ENCODE measurements around the gene CHTOP.
"Not testable (repeated sequence)": the region's sequence is repeated elsewhere in the genome, so short reads cannot be mapped to it uniquely, and the experiment has no call there.

Gene CHTOP

GRCh38 chr1:153671628-153672353 is 37.9 kb downstream of the CHTOP start:
- peaks cover 7 to 31% (median 17%) of the 10 kb centered on the region in 4 experiments for H3K36me3 ChIP-seq (ENCODE audit: control insufficient read depth in 4 of 4, insufficient read depth in 4 of 4, low read length in 3 of 4)

GRCh38 chr1:153673511-153673910 is 39.6 kb downstream of the CHTOP start:
- POLR2A ChIA-PET: no interaction called here
- no peaks in the 10 kb centered on the region for H3K9me3 ChIP-seq (ENCODE audit: control extremely low read depth in 1 of 5, control insufficient read depth in 4 of 5, insufficient read depth in 2 of 5, low read depth in 1 of 5, low read length in 4 of 5)
- CTCF ChIA-PET: no interaction called here
- H3K4me3 ChIP-seq (ENCODE audit: control insufficient read depth in 1 of 7, extremely low read depth in 1 of 7, insufficient read depth in 4 of 7, low read depth in 2 of 7, low read length in 6 of 7): no peak overlapping the region
- peaks cover 0 to 9% (median 5%) of the 10 kb centered on the region in 5 experiments for H3K27me3 ChIP-seq (replicated peaks in 2 of 5; ENCODE audit: control insufficient read depth in 4 of 5, insufficient read depth in 5 of 5, low read length in 4 of 5)
- DNase-seq: no peak
- no peak overlapping the region for H3K27ac ChIP-seq (ENCODE audit: insufficient read depth in 1 of 2, low read depth in 1 of 2, low read length in 2 of 2, poor library complexity in 1 of 2, severe bottlenecking in 2 of 2)
- peaks cover 4 to 21% (median 17%) of the 10 kb centered on the region in 4 experiments for H3K4me1 ChIP-seq (ENCODE audit: control extremely low read depth in 1 of 4, control insufficient read depth in 4 of 4, insufficient read depth in 4 of 4, low read length in 3 of 4)
- H3K36me3 ChIP-seq (ENCODE audit: control insufficient read depth in 4 of 4, insufficient read depth in 4 of 4, low read length in 3 of 4): peaks cover 0 to 13% (median 2%) of the 10 kb centered on the region in 4 experiments
- no CpG with 5 or more reads among the region's 2 CpGs for WGBS (ENCODE audit: insufficient coverage)

More at GRCh38 chr1:153671628-153672353, 37.9 kb downstream of the CHTOP start:
- peaks cover 4 to 13% (median 10%) of the 10 kb centered on the region in 4 experiments for H3K4me1 ChIP-seq (ENCODE audit: control extremely low read depth in 1 of 4, control insufficient read depth in 4 of 4, insufficient read depth in 4 of 4, low read length in 3 of 4)
- peak overlapping the region; percentile 42 to 85 for H3K27ac ChIP-seq (ENCODE audit: insufficient read depth in 1 of 2, low read depth in 1 of 2, low read length in 2 of 2, poor library complexity in 1 of 2, severe bottlenecking in 2 of 2)
- peak; percentile 61 to 79 (median 75) for DNase-seq
- POLR2A ChIA-PET; H3K27me3 ChIP-seq (replicated peaks in 2 of 5; ENCODE audit: control insufficient read depth in 4 of 5, insufficient read depth in 5 of 5, low read length in 4 of 5); H3K9me3 ChIP-seq (ENCODE audit: control extremely low read depth in 1 of 5, control insufficient read depth in 4 of 5, insufficient read depth in 2 of 5, low read depth in 1 of 5, low read length in 4 of 5): not testable (repeated sequence)
- WGBS (ENCODE audit: insufficient coverage): 4% methylated on average over 15 of the region's 28 CpGs
- CTCF ChIA-PET: interaction anchor here (0.6 to 2.0 kb wide), 10 partner anchors 8 to 574 kb away, joined by 3 to 6 read pairs (median 3); partner anchors contain the start of genes S100A14 and SNAPIN
- H3K4me3 ChIP-seq (ENCODE audit: control insufficient read depth in 1 of 7, extremely low read depth in 1 of 7, insufficient read depth in 4 of 7, low read depth in 2 of 7, low read length in 6 of 7): peak overlapping the region; percentile 49 to 99 (median 84)

GRCh38 chr1:153677718-153678518 is 44.1 kb downstream of the CHTOP start:
- CTCF ChIA-PET: interaction anchor here (0.6 to 3.6 kb wide), 13 partner anchors 10 to 168 kb away, joined by 3 to 21 read pairs (median 4); partner anchors contain the start of genes INTS3, S100A13 and SLC27A3
- no peak overlapping the region for H3K27ac ChIP-seq (ENCODE audit: insufficient read depth in 1 of 2, low read depth in 1 of 2, low read length in 2 of 2, poor library complexity in 1 of 2, severe bottlenecking in 2 of 2)
- POLR2A ChIA-PET: no interaction called here
- H3K4me1 ChIP-seq (ENCODE audit: control extremely low read depth in 1 of 4, control insufficient read depth in 4 of 4, insufficient read depth in 4 of 4, low read length in 3 of 4): peaks cover 0 to 23% (median 21%) of the 10 kb centered on the region in 4 experiments
- WGBS (ENCODE audit: insufficient coverage): 2% methylated on average over 20 of the region's 29 CpGs
- peaks cover 5 to 43% (median 24%) of the 10 kb centered on the region in 5 experiments for H3K27me3 ChIP-seq (replicated peaks in 2 of 5; ENCODE audit: control insufficient read depth in 4 of 5, insufficient read depth in 5 of 5, low read length in 4 of 5)
- no peaks in the 10 kb centered on the region for H3K9me3 ChIP-seq (ENCODE audit: control extremely low read depth in 1 of 5, control insufficient read depth in 4 of 5, insufficient read depth in 2 of 5, low read depth in 1 of 5, low read length in 4 of 5)
- H3K36me3 ChIP-seq (ENCODE audit: control insufficient read depth in 4 of 4, insufficient read depth in 4 of 4, low read length in 3 of 4): no peaks in the 10 kb centered on the region
- peak overlapping the region in 4 of 7 experiments; percentile 43 to 72 (median 64) for H3K4me3 ChIP-seq (ENCODE audit: control insufficient read depth in 1 of 7, extremely low read depth in 1 of 7, insufficient read depth in 4 of 7, low read depth in 2 of 7, low read length in 6 of 7)
- DNase-seq: peak; percentile 49 to 60 (median 59)

GRCh38 chr1:153678519-153679336 is 44.9 kb downstream of the CHTOP start, which contains the start of gene NPR1:
Gene NPR1 (plus strand): TSS chr1:153678688. CDS start chr1:153679109, 421 bp downstream.
- POLR2A ChIA-PET: no interaction called here
- peak in 2 of 3 donors; percentile 39 to 50 for DNase-seq
- Histone ChIP-seq H3K9me3 (ENCODE audit: control extremely low read depth in 1 of 5, control insufficient read depth in 4 of 5, insufficient read depth in 2 of 5, low read depth in 1 of 5, low read length in 4 of 5) (no peaks in the 10 kb centered on the region), H3K36me3 (ENCODE audit: control insufficient read depth in 4 of 4, insufficient read depth in 4 of 4, low read length in 3 of 4) (no peaks in the 10 kb centered on the region), H3K27me3 (replicated peaks in 2 of 5; ENCODE audit: control insufficient read depth in 4 of 5, insufficient read depth in 5 of 5, low read length in 4 of 5) (peaks cover 5 to 43% (median 24%) of the 10 kb centered on the region in 5 experiments), H3K27ac (ENCODE audit: insufficient read depth in 1 of 2, low read depth in 1 of 2, low read length in 2 of 2, poor library complexity in 1 of 2, severe bottlenecking in 2 of 2) (no peak within 1 kb of the TSS), H3K4me1 (ENCODE audit: control extremely low read depth in 1 of 4, control insufficient read depth in 4 of 4, insufficient read depth in 4 of 4, low read length in 3 of 4) (peaks cover 0 to 23% (median 21%) of the 10 kb centered on the region in 4 experiments), H3K4me3 (ENCODE audit: control insufficient read depth in 1 of 7, extremely low read depth in 1 of 7, insufficient read depth in 4 of 7, low read depth in 2 of 7, low read length in 6 of 7) (peak within 1 kb of the TSS; percentile 11 to 72 (median 50))
- CTCF ChIA-PET: interaction anchor here (0.6 to 3.6 kb wide), 11 partner anchors 9 to 168 kb away, joined by 3 to 21 read pairs (median 4); partner anchors contain the start of genes INTS3 and S100A13
- WGBS (ENCODE audit: insufficient coverage): under 1% methylated on average over 71 of the region's 78 CpGs

- no peaks in the 10 kb centered on the region for H3K9me3 ChIP-seq (ENCODE audit: control extremely low read depth in 1 of 5, control insufficient read depth in 4 of 5, insufficient read depth in 2 of 5, low read depth in 1 of 5, low read length in 4 of 5)
- H3K36me3 ChIP-seq (ENCODE audit: control insufficient read depth in 4 of 4, insufficient read depth in 4 of 4, low read length in 3 of 4): no peaks in the 10 kb centered on the region
- no peak overlapping the region for H3K27ac ChIP-seq (ENCODE audit: insufficient read depth in 1 of 2, low read depth in 1 of 2, low read length in 2 of 2, poor library complexity in 1 of 2, severe bottlenecking in 2 of 2)
- POLR2A ChIA-PET: interaction anchor here (0.9 kb wide), 1 partner anchor 48 kb away, joined by 3 read pairs; no protein-coding TSS in a partner anchor
- H3K27me3 ChIP-seq (replicated peaks in 2 of 5; ENCODE audit: control insufficient read depth in 4 of 5, insufficient read depth in 5 of 5, low read length in 4 of 5): peaks cover 5 to 43% (median 24%) of the 10 kb centered on the region in 5 experiments
- peaks cover 0 to 23% (median 21%) of the 10 kb centered on the region in 4 experiments for H3K4me1 ChIP-seq (ENCODE audit: control extremely low read depth in 1 of 4, control insufficient read depth in 4 of 4, insufficient read depth in 4 of 4, low read length in 3 of 4)
- CTCF ChIA-PET: interaction anchor here (1.0 to 2.3 kb wide), 11 partner anchors 8 to 169 kb away, joined by 3 to 5 read pairs (median 3); no protein-coding TSS in a partner anchor
- WGBS (ENCODE audit: insufficient coverage): 3% methylated on average over 60 of the region's 73 CpGs
- peak overlapping the region; percentile 11 to 72 (median 50) for H3K4me3 ChIP-seq (ENCODE audit: control insufficient read depth in 1 of 7, extremely low read depth in 1 of 7, insufficient read depth in 4 of 7, low read depth in 2 of 7, low read length in 6 of 7)
- DNase-seq: peak; percentile 22 to 62 (median 46)
These were observed 45.7 kb downstream of the CHTOP start for GRCh38 chr1:153679337-153680119.

- CTCF ChIA-PET: interaction anchor here (1.0 to 2.0 kb wide), 10 partner anchors 8 to 169 kb away, joined by 3 to 5 read pairs (median 3); no protein-coding TSS in a partner anchor
- H3K27ac ChIP-seq (ENCODE audit: insufficient read depth in 1 of 2, low read depth in 1 of 2, low read length in 2 of 2, poor library complexity in 1 of 2, severe bottlenecking in 2 of 2): no peak overlapping the region
- peak overlapping the region in 3 of 7 experiments; percentile 63 to 72 (median 66) for H3K4me3 ChIP-seq (ENCODE audit: control insufficient read depth in 1 of 7, extremely low read depth in 1 of 7, insufficient read depth in 4 of 7, low read depth in 2 of 7, low read length in 6 of 7)
- H3K9me3 ChIP-seq (ENCODE audit: control extremely low read depth in 1 of 5, control insufficient read depth in 4 of 5, insufficient read depth in 2 of 5, low read depth in 1 of 5, low read length in 4 of 5): no peaks in the 10 kb centered on the region
- 53% methylated on average over 5 of the region's 10 CpGs for WGBS (ENCODE audit: insufficient coverage)
- DNase-seq: no peak
- POLR2A ChIA-PET: interaction anchor here (0.9 kb wide), 1 partner anchor 47 kb away, joined by 3 read pairs; no protein-coding TSS in a partner anchor
- peaks cover 5 to 43% (median 24%) of the 10 kb centered on the region in 5 experiments for H3K27me3 ChIP-seq (replicated peaks in 2 of 5; ENCODE audit: control insufficient read depth in 4 of 5, insufficient read depth in 5 of 5, low read length in 4 of 5)
- H3K36me3 ChIP-seq (ENCODE audit: control insufficient read depth in 4 of 4, insufficient read depth in 4 of 4, low read length in 3 of 4): no peaks in the 10 kb centered on the region
- H3K4me1 ChIP-seq (ENCODE audit: control extremely low read depth in 1 of 4, control insufficient read depth in 4 of 4, insufficient read depth in 4 of 4, low read length in 3 of 4): peaks cover 0 to 23% (median 21%) of the 10 kb centered on the region in 4 experiments
These were observed 46.2 kb downstream of the CHTOP start for GRCh38 chr1:153680120-153680403.
